ENCODE data around the gene LTBP4.
"Not testable (repeated sequence)": the region's sequence is repeated elsewhere in the genome, so short reads cannot be mapped to it uniquely, and the experiment has no call there.

LTBP4 gene

DNA sequence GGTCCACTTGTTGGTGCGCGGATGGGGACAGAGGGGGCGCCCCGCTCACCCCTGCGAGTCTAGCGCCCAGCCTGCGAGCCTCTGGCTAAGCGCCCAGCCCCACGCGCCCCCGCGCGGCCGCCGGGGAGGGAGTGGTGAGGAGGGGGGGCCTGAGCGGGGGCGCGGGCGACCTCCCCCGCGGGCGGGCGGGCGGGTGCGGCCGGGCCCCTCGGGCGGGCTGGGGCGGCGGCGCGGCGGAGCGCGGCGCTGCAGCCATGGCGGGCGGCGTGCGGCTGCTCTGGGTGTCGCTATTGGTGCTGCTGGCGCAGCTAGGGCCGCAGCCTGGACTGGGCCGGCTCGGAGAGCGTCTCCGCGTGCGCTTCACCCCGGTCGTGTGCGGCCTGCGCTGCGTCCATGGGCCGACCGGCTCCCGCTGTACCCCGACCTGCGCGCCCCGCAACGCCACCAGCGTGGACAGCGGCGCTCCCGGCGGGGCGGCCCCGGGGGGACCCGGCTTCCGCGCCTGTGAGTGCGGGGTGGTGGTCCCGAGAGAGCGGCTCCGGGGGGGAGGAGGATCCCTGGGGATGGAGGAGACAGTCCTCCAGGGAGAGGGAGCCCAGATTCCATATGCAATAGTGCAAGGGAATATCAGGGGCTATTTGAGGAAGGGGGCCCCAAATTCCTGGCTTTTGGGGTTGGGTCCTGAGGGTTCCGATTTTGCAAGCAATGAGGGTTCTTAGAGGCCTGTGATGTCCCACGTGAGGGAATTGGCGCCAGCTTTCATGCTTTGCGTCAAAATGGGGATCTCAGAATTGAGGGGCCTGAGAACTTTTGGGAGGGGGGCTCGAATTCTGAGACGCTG is at the start of gene LTBP4:
Gene LTBP4, plus strand, starts transcription at position 236 of the 841 bp plus-strand sequence. Its CDS starts 19 bp downstream, at position 255.
- no peak for FAIRE-seq

GRCh38 chr19:40552848-40553247 is 48.3 kb upstream of the LTBP4 start:
- no peak for FAIRE-seq
- no peak for DNase-seq (ENCODE audit: insufficient read length, low spot score)

More for the DNA sequence above, at the start of gene LTBP4:
- no peak for DNase-seq (ENCODE audit: insufficient read length, low spot score)

- no peak for DNase-seq (ENCODE audit: insufficient read length, low spot score)
Measured at GRCh38 chr19:40553885-40554857, 47.0 kb upstream of the LTBP4 start.

GRCh38 chr19:40555978-40556689 is 45.0 kb upstream of the LTBP4 start:
- FAIRE-seq (no peak), DNase-seq (ENCODE audit: insufficient read length, low spot score) (no peak)

More at GRCh38 chr19:40553885-40554857, 47.0 kb upstream of the LTBP4 start:
- no peak for FAIRE-seq

- no peak for DNase-seq (ENCODE audit: insufficient read length, low spot score)
- FAIRE-seq: no peak
Measured at GRCh38 chr19:40556953-40557530, 44.1 kb upstream of the LTBP4 start.

GRCh38 chr19:40559394-40559793 is 41.8 kb upstream of the LTBP4 start:
- FAIRE-seq: no peak

DNA sequence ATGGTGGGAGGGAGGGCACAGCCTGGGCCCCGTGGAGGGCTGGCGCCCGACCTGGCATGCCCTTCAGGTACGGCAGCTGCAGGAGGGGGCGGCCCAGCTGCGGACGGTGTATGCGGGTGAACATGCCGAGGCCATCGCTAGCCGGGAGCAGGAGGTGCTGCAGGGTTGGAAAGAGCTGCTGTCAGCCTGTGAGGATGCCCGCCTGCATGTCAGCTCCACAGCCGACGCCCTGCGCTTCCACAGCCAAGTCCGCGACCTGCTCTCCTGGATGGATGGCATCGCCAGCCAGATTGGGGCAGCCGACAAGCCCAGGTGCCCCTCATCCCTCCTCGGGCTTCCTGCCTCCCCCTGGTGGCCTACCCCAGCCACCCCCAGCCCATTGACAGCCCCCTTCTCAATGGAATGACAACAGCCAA is 41.1 kb upstream of the LTBP4 start:
- DNase-seq (ENCODE audit: insufficient read length, low spot score) (no peak), FAIRE-seq (no peak)

More at GRCh38 chr19:40559394-40559793, 41.8 kb upstream of the LTBP4 start:
- DNase-seq (ENCODE audit: insufficient read length, low spot score): no peak

GRCh38 chr19:40561947-40562346 is 39.2 kb upstream of the LTBP4 start:
- no peak for DNase-seq (ENCODE audit: insufficient read length, low spot score)
- no peak for FAIRE-seq

DNA sequence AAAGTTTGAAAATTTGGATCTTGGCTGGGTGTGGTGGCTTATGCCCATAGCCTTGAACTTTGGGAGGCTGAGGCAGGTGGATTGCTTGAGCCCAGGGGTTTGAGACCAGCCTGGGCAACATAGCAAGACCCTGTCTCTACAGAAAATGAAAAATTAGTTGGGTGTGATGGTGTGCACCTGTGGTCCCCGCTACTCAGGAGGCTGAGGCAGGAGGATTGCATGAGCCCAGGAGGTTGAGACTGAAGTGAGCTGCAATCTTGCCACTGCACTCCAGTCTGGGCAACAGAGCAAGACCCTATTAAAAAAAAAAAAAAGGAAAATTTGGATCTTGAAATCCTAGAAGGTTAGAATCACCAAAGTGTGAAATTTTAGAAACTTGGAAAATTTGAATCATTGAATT is 36.6 kb upstream of the LTBP4 start:
- not testable (repeated sequence) for DNase-seq (ENCODE audit: insufficient read length, low spot score); FAIRE-seq

GRCh38 chr19:40565355-40565754 is 35.8 kb upstream of the LTBP4 start:
- FAIRE-seq (no peak), DNase-seq (ENCODE audit: insufficient read length, low spot score) (no peak)

- DNase-seq (ENCODE audit: insufficient read length, low spot score) (no peak), FAIRE-seq (no peak)
Measured at GRCh38 chr19:40565910-40566495, 35.2 kb upstream of the LTBP4 start.

DNA sequence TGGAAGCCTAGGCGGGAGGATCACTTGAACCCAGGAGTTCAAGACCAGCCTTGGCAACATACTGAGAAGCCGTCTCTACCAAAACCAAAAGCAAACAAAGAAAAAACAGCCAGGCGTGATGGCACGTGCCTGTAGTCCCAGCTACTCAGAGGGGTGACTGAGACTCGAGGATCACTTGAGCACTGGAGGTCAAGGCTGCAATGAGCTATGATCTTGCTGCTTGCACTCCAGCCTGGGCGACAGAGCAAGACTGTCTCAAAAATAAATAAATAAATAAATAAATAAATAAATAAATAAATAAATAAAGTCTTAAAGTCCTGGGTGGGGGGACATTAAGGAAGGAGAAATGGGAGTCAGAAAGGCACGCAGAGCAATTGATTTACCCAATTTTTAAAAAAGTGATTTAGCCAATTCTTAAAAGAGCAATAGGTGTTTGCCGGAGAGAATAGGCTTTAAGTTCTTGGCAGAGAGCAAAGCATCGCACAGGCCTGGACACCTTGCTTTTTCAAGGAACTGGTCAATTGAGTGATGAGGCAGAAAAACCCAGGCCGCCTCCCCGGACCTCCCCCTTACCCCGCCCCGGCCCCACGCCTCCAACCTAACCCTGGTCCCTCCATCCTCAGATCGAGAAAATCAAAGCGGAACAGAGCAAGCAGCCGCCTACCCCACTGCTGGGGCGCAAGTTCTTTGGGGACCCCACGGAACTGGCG is 34.0 kb upstream of the LTBP4 start:
- DNase-seq (ENCODE audit: insufficient read length, low spot score) (no peak), FAIRE-seq (no peak)

DNA sequence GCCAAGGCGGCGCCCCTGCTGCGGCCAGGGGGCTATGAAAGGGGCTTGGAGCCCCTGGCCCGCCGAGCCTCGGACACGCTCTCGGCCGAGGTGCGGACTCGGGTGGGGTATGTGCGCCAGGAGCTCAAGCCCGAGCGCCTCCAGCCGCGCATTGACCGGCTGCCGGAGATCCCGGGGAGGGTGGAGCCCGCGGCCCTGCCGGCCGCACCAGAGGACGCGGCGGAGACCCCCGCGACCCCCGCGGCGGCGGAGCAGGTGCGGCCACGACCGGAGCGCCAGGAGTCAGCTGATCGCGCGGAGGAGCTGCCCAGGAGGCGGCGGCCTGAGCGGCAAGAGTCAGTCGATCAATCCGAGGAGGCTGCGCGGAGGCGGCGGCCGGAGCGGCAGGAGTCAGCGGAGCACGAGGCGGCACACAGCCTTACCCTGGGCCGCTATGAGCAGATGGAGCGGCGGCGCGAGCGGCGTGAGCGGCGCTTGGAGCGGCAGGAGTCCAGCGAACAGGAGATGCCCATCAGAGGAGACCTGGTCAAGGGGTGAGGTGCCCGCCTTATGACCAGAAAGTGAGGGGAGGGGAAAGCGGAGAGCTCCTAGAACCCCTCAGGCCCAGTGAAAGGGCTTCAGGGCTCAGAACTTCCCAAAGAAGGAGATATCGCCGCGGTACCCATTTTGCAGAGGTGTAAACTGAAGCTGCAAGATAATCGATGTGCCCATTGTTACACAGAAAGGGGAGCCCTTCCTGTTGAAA is 33.2 kb upstream of the LTBP4 start:
- DNase-seq (ENCODE audit: insufficient read length, low spot score) (no peak), FAIRE-seq (no peak)

- peak; percentile 99 for FAIRE-seq
- DNase-seq (ENCODE audit: insufficient read length, low spot score): peak; percentile 98
Measured at GRCh38 chr19:40570313-40571004, 30.7 kb upstream of the LTBP4 start.

DNA sequence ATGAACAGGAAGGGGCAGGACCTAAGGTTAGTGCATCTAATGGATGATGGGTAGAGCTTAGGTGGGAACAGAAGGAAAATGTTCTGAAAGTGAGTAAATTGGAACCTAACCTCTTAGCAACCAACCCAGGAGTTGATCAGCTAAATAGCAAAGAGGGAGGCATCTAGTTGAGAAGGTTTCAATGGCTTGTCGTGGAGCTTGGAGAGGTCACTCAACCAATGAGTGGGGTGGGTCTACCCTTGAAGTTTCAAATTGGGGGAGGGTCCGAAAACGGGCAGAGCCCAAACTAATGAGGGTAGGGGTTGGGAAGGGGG is 30.2 kb upstream of the LTBP4 start:
- no peak for FAIRE-seq
- DNase-seq (ENCODE audit: insufficient read length, low spot score): no peak

DNA sequence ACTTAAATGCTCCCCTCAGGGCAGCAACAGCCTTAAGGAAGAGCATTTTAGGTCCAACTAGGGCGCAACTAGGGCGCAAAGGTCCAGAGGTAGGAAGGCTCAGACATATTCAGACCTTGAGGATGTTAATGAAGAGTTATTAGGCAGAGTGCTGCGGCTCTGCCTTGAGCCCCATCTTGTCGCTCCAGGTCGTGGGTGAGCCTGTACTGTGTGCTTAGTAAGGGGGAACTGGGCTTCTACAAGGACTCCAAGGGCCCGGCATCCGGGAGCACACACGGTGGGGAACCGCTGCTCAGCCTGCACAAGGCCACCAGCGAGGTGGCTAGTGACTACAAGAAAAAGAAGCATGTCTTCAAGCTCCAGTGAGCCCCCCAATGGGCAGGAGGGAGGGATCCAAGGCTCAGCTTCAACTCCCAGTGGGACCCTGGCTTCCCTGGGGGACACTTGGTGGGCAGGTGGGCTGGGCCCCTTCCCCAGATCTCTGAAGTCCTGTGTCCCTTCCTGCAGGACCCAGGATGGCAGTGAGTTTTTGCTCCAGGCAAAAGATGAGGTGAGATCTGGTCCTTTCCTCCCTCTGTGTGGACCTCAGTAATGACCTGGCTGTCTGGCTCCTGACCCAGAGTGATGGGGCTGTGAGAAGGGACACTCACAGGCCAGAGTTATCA is 29.2 kb upstream of the LTBP4 start:
- FAIRE-seq (no peak), DNase-seq (ENCODE audit: insufficient read length, low spot score) (no peak)

- DNase-seq (ENCODE audit: insufficient read length, low spot score) (no peak), FAIRE-seq (no peak)
Measured at GRCh38 chr19:40575326-40575725, 25.8 kb upstream of the LTBP4 start.

- FAIRE-seq (no peak), DNase-seq (ENCODE audit: insufficient read length, low spot score) (no peak)
Measured at GRCh38 chr19:40576151-40576584, 25.0 kb upstream of the LTBP4 start.
